Measurements from ENCODE around the gene POLR3A.

- TF ChIP-seq, protein P1, sequence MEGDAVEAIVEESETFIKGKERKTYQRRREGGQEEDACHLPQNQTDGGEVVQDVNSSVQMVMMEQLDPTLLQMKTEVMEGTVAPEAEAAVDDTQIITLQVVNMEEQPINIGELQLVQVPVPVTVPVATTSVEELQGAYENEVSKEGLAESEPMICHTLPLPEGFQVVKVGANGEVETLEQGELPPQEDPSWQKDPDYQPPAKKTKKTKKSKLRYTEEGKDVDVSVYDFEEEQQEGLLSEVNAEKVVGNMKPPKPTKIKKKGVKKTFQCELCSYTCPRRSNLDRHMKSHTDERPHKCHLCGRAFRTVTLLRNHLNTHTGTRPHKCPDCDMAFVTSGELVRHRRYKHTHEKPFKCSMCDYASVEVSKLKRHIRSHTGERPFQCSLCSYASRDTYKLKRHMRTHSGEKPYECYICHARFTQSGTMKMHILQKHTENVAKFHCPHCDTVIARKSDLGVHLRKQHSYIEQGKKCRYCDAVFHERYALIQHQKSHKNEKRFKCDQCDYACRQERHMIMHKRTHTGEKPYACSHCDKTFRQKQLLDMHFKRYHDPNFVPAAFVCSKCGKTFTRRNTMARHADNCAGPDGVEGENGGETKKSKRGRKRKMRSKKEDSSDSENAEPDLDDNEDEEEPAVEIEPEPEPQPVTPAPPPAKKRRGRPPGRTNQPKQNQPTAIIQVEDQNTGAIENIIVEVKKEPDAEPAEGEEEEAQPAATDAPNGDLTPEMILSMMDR (IDR thresholded peaks at IDR 0.05; ENCODE audit: insufficient read depth, low read depth, low read length) = no peak
- no peak for TF ChIP-seq EZH2 (IDR thresholded peaks at IDR 0.05; ENCODE audit: insufficient read depth, low read length)
Observed at GRCh38 chr10:77972148-77972547, 57.2 kb downstream of the POLR3A start.
